GM19372 (cell line): ENCODE measurements around the gene AQP1.

Experiments used
- ATAC-seq: cut with Tn5 transposase; IDR thresholded peaks from one replicate; pipeline ENCODE4 v1.9.1; 2021; ENCODE audit warnings: mild to moderate bottlenecking, low read depth, moderate library complexity; ENCODE audit not compliant: unreplicated experiment

Gene AQP1

GRCh38 chr7:30918676-30919075 lies 7.0 kb downstream of the AQP1 start:
- no peak for ATAC-seq

GRCh38 chr7:30920021-30920583 lies 8.4 kb downstream of the AQP1 start:
- ATAC-seq: no peak

GRCh38 chr7:30920584-30921539 lies 9.2 kb downstream of the AQP1 start:
- no peak for ATAC-seq

DNA sequence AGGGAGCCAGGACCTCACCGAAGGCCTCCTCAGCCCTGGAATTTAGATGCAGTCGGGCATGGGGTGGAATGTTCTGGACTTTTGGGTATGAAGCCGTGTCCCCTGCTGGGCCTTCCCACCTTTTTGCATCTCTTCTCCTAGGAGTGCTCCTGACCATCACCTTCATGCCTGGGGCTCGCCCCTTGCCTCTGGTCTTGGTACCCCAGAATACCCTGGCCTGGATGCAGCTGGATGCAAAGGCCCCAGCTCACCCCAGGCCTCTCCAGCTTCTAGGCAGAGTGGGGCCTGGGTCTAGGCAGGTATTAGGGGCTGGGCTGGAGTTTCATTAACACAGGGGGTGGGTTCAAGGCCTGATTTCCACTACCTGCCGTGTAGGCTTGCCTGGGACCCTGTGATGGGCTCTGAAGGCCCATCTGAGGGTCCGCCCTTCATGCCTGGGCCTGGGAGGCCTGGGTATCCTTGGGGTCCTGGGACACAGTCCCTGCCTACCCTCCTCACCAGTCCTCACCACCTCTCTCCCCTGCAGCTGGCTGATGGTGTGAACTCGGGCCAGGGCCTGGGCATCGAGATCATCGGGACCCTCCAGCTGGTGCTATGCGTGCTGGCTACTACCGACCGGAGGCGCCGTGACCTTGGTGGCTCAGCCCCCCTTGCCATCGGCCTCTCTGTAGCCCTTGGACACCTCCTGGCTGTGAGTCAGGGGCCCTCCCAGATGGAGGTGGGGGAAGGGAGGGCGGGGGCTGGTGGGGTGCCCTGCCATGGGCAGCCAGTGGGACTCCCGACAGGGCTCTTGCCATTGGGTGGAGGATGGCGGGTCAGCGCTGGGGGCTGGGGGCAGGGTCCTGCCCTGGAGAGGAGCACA lies 10.1 kb downstream of the AQP1 start:
- ATAC-seq: no peak

DNA sequence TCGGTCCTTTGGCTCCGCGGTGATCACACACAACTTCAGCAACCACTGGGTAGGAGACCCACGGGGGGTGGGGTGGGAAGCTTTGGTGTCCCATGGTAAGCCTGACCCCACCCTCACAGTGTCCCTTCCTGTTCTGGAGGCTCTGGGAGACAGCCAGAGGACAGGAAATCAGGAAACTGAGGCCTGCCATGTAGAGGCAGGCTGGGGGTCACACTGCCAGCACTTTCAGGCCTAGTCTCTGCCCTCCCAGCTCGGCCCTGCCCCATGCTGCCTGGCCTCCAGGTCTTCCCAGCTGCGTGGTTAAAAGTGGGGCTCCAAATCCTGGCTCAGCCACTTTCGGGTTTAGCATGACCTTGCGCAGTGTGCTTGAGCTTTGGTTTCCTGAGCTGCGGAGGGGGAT lies 10.9 kb downstream of the AQP1 start:
- no peak for ATAC-seq

DNA sequence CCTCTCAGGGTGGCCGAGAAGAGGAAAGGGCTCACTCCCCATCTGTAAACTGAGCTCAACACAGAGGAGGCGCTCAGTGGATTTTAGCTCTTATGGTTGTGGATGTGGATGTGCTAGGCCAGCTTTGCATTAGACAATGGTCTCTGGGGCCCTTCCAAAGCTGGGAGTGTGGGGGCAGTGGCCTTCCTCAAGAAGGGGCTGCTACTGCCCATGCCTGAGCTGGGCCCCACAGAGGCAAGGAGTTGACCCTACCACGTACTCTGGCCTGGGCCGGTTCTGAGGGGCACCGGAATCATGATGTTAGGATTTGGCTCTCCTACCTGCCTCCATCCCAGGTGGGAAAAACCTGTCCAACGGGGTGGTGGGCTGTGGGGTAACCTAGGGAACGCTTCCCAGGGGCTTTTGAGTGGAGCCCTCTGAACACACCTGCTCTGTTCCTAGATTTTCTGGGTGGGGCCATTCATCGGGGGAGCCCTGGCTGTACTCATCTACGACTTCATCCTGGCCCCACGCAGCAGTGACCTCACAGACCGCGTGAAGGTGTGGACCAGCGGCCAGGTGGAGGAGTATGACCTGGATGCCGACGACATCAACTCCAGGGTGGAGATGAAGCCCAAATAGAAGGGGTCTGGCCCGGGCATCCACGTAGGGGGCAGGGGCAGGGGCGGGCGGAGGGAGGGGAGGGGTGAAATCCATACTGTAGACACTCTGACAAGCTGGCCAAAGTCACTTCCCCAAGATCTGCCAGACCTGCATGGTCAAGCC lies 11.5 kb downstream of the AQP1 start:
- no peak for ATAC-seq

GRCh38 chr7:30923774-30924413 lies 12.2 kb downstream of the AQP1 start:
- ATAC-seq: no peak

GRCh38 chr7:30924624-30925023 lies 13.0 kb downstream of the AQP1 start:
- ATAC-seq: no peak

GRCh38 chr7:30925117-30925516 lies 13.5 kb downstream of the AQP1 start:
- no peak for ATAC-seq

- no peak for ATAC-seq
These were observed 14.3 kb downstream of the AQP1 start for GRCh38 chr7:30925913-30926312.

GRCh38 chr7:30926313-30926712 lies 14.7 kb downstream of the AQP1 start:
- no peak for ATAC-seq

DNA sequence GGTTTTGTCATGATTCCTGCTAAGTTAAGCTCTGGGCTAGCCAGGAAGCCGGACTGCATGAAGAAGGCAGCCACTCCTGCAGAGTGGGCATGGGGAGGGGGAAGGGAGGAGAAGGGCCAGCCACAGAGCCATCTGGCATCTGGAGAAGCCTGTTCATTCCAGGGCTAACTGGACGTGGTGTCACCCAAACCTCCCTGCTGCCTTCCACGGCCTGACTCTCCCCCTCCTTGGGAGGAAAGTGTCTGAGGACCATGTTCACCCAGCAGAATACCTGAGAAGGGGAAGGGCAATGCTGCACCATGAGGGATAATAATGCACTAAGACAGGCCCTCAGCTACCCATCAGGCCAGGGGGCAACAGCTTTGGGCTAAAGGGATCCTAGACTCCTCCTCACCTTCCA lies 15.4 kb downstream of the AQP1 start:
- ATAC-seq: no peak

DNA sequence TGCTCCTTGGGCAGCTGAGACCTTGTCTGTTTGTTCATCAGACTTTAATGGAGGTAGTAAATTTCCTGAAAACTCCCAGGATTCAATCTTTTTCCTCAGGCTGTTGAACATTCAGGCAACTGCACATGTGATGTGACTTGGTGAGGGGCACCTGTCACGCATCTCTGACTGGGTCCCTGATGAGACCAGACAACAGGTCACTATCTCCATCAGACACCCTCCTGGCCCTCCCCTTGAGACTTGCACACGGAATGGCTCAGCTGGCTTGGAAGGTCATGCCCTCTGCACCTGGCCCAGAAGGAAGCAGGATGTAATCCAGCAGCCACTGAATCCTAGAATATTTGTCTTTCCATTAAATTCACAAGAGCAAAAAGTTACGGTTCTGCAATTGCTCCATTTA lies 15.9 kb downstream of the AQP1 start:
- ATAC-seq: no peak

DNA sequence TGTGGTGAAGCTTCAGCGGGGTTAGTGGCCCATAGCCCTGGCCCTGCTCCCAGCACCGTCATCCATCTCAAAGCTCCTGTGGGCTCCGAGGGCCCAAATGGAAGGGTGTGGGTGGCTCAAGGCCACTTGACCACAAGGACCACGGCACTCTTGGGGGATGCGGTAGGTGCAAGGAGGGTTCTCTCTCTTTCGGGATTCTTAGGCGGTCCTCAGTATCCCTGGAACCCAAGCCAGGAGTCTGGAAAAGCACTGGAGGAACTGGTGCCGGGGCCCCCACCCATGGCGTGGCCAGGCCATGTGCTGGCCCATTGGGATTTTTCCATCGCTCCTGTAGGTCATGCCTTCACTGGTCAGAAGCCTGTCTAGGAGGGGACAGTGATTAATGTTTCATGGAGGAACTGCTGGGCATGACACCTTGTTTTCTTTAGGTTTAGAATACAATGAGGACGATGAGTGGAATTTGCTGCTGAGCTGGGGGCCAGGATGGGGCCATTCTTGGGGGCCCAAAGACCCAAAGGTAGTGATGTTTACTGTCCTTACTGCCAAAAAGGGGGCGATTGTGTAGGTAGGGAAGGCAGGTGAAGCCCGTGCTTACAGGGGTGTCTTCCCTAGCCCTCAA lies 16.7 kb downstream of the AQP1 start:
- ATAC-seq: no peak

DNA sequence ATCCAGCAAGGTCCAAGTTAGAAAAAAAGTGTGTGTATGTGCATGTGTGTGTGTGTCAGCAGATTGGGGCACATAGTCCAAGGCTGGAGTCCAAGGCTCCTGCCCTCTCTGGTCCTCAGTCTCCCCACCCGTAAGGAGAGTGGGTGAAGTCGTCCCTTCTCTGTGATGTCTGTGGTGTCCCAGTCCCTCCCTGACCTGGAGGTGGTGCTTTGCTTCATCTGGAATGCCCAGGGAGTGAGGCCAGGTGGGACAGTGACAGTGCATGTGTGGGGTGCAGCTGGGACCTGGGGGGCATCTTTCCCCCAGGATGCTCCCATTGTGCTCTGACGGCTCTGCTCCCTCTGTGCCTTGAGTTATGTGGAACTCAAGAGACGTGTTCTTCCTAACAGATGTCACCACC lies 18.0 kb downstream of the AQP1 start:
- no peak for ATAC-seq

DNA sequence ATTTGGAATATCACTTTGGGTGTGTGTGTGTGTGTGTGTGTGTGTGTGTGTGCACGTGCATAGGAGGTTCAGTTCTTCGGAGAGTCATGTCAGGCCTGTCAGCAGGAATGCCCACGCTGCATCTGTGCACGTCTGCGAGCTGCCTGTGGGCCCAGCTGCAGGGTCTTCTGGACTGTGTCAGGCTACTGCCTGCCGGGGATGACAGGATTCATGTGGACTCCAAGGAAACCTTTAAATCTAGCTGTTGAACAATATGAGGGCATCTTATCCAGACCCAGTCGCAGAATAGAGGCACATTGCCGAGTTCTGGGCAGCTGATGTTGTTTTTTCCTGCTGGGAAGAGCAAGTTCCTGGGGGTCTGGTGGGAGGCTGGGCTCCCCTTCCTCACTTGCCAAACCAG lies 19.0 kb downstream of the AQP1 start:
- ATAC-seq: no peak

DNA sequence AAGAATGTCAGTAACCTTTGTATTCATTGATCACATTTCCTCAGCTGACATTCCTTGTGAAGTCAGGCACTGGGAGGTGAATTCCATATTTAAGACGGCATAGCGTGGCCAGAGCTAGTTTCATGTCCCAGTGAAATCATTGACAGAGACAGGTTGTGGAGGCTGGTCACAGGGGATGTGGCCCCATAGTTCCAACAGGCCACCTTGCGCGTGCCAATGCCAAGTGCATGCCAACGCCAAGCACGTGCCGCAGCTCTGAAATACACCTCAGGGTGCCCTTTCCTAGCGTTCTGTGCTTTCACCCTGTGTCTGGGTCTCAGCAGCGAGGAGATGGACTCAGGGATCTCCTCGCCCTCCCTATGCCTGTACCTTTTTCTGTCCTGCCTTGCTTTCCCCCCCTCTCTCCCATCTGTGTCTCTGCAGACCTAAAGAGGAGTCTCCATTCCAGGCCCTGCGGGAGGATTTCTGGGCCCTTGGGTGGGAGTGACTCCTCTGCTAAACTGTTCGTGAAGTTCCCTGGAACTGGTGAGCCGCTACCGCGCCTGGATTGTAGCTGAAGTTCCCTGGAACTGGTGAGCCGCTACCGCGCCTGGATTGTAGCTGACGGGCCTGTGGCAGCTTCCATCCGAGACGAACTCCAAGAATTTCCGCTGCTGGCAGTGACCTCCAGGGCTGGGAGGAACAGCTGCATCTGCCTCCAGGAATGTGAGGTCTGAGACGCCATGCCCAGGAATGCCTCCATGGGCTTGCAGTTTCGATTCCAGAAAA lies 19.7 kb downstream of the AQP1 start:
- no peak for ATAC-seq

DNA sequence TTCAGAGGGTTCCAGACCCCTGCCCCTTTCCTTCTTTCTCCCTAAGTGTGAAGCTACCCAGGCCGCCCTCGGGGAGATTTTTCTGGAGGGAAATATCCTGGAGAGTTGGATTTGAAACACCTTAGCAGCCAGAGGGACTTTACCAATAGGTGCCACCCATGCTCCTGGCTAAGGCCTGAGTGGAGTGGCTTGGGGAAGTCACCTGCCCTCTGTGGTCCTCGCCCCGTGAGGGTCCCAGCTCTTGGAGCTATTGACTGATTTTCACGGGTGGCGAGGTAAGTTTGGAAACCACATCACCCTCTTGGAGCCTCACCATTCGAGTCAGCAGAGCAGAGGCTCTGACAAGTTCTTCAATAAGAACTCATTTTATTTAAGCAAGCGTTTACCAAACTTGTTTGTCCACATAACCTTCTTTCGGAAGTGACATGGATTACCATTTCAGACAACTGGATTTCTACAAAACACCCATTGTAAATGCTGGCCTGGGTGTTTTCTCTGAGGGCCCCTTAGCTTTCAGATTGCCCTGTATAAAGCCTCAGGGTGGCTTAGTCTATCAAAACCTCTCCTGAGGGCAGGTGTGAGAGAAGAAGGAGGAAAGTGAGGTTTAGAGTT lies 20.4 kb downstream of the AQP1 start:
- no peak for ATAC-seq
